Measurements from ENCODE around the gene GLG1. TPM values are rescaled to one million over a fixed set of nuclear protein-coding genes. Genes with fewer than 3 reads are reported as not detected.

Gene GLG1
- total RNA-seq, 1 donor from 2014 or later: 110 TPM

DNA sequence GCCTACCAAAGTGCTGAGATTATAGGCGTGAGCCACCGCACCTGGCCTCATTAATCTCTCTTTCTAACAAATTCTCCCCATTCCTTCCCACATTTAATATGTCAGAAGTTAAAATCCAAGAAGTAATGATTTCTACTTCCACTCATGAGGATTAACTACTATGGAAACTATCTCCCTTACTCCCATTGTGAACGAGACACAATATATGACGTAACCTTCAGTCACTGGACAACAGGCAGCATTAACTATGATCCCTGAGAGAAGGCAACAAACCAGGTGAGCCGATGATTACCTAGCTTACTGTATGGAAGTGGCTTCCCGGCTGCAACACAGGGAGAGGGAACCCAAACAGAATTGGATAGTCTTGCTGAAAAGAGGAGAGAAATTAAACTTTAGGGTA lies 20.0 kb downstream of the GLG1 start:
- Histone ChIP-seq H3K36me3 (no peaks in the 10 kb centered on the region), H3K4me3 (no peak overlapping the region), H3K9me3 (no peaks in the 10 kb centered on the region), H3K27me3 (ENCODE audit: low read depth) (no peaks in the 10 kb centered on the region), H3K4me1 (peaks cover 11% of the 10 kb centered on the region), H3K27ac (no peak overlapping the region)
- intact Hi-C loops (cut with DNase I): no loop called here
- TF ChIP-seq, protein P1, sequence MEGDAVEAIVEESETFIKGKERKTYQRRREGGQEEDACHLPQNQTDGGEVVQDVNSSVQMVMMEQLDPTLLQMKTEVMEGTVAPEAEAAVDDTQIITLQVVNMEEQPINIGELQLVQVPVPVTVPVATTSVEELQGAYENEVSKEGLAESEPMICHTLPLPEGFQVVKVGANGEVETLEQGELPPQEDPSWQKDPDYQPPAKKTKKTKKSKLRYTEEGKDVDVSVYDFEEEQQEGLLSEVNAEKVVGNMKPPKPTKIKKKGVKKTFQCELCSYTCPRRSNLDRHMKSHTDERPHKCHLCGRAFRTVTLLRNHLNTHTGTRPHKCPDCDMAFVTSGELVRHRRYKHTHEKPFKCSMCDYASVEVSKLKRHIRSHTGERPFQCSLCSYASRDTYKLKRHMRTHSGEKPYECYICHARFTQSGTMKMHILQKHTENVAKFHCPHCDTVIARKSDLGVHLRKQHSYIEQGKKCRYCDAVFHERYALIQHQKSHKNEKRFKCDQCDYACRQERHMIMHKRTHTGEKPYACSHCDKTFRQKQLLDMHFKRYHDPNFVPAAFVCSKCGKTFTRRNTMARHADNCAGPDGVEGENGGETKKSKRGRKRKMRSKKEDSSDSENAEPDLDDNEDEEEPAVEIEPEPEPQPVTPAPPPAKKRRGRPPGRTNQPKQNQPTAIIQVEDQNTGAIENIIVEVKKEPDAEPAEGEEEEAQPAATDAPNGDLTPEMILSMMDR (IDR thresholded peaks at IDR 0.05): no peak
- ATAC-seq: no peak
- no peak for DNase-seq

DNA sequence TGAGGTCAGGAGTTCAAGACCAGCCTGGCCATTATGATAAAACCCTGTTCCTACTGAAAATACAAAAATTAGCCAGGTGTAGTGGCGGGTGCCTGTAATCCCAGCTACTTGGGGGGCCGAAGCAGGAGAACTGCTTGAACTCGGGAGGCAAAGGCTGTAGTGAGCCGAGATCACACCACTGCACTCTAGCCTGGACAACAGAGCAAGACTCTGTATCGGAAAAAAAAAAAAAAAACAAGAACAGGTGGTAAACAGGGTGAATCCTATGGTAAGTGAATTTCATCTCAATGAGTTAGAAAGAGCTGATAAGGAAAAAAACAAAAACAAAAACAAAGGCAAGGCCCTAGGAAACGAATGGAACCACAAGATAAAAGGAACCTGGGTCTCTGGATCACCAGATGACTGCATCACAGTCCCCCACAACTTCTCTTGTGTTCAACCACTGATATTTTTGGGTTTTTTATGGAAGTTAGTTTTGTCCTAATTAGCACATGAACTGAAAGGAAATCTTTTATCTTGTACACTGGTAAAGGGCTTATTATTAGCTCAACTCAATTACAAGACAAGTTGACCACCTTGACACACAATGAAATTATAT lies 21.0 kb downstream of the GLG1 start:
- intact Hi-C loops (cut with DNase I): no loop called here
- H3K4me1 ChIP-seq: peaks cover 15% of the 10 kb centered on the region
- H3K27ac ChIP-seq: no peak overlapping the region
- no peaks in the 10 kb centered on the region for H3K27me3 ChIP-seq (ENCODE audit: low read depth)
- H3K36me3 ChIP-seq: no peaks in the 10 kb centered on the region
- TF ChIP-seq, protein P1 (IDR thresholded peaks at IDR 0.05): no peak
- H3K4me3 ChIP-seq: no peak overlapping the region
- no peak for DNase-seq
- ATAC-seq: no peak
- no peaks in the 10 kb centered on the region for H3K9me3 ChIP-seq

DNA sequence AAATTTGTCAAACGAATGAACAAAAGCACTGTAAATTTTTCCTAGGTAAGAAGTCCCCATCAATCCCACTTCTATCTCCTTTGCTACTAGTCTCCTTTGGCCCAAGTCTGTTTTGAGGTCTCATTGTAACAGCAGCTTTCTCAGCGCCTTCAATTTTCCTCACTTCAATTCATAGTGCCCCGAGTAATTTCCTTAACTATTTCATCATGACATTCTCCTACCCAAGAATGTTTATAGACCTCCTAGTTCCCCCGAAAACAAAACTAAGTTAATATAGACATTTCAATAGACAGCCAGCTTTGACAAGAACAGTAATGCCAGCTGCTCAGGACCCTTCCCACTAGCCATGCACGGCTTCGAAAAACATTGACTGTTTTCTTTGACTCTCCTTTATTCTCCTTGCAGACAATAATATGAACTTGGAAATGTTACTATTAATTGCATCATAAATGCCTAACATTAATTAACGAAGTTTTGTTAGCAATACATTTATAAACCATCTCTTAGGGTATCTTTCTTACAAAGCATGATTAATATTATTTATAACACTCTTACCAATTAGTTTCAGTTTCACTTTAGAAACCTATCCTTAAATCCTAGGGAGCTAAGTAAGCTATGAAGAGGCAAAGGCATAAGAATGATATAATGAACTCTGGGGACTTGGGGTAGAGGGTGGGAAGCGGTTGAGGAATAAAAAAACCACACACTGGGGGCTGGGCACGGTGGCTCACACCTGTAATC lies 22.8 kb downstream of the GLG1 start:
- ATAC-seq (no peak), DNase-seq (no peak)
- Histone ChIP-seq H3K27me3 (ENCODE audit: low read depth) (no peaks in the 10 kb centered on the region), H3K4me1 (peaks cover 23% of the 10 kb centered on the region), H3K36me3 (no peaks in the 10 kb centered on the region), H3K27ac (no peak overlapping the region), H3K9me3 (no peaks in the 10 kb centered on the region), H3K4me3 (peak overlapping the region; percentile 22)
- intact Hi-C loops (cut with DNase I): no loop called here
- TF ChIP-seq, protein P1 (IDR thresholded peaks at IDR 0.05): no peak

DNA sequence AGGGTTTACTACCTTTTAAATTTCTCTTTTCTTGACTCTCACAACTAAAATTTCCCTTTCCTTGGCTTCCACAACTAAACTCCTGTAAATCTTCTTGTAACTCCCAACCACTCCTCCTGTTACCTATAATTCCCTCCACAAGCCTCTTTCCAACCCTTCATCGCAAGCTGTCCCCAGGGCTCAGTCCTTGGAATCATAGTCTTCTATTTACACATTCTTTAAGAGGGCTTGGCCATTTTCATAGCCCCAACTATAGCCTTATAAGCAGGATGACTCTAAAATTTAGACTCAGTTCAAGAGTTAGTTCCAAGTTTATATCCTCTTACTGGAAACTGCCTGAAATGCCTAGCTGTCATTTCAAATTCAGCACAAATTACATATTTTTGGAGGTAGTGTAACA lies 23.9 kb downstream of the GLG1 start:
- Histone ChIP-seq H3K27ac (no peak overlapping the region), H3K36me3 (no peaks in the 10 kb centered on the region), H3K27me3 (ENCODE audit: low read depth) (no peaks in the 10 kb centered on the region), H3K9me3 (no peaks in the 10 kb centered on the region), H3K4me3 (no peak overlapping the region), H3K4me1 (peaks cover 34% of the 10 kb centered on the region)
- TF ChIP-seq, protein P1 (IDR thresholded peaks at IDR 0.05): no peak
- ATAC-seq (no peak), DNase-seq (no peak)
- intact Hi-C loops (cut with DNase I): no loop called here

DNA sequence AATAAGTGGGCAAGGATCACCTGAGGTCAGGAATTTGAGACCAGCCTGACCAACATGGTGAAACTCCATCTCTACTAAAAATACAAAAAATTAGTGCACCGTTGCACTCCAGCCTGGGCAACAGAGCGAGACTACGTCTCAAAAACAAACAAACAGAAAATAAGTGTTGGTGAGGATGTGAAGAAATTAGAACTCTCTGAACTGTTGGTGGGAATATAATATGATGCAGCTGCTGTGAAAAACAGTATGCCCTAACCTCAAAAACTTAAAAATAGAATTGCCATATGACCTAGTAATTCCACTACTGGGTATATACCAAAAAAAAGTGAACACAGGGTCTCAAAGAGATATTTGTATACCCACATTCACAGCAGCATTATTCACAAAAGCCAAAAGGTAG lies 26.1 kb downstream of the GLG1 start:
- no peak for DNase-seq
- peaks cover 37% of the 10 kb centered on the region for H3K4me1 ChIP-seq
- no peaks in the 10 kb centered on the region for H3K9me3 ChIP-seq

More for the DNA sequence above, 26.1 kb downstream of the GLG1 start:
- Histone ChIP-seq H3K27ac (no peak overlapping the region), H3K4me3 (no peak overlapping the region), H3K36me3 (no peaks in the 10 kb centered on the region), H3K27me3 (ENCODE audit: low read depth) (no peaks in the 10 kb centered on the region)
- TF ChIP-seq, protein P1 (IDR thresholded peaks at IDR 0.05): no peak
- no peak for ATAC-seq
- intact Hi-C loops (cut with DNase I): no loop called here
